IPS DF 6.9 (cell line): ENCODE data around the gene TVP23A.

Source experiments
- DNase-seq: peaks from one replicate; pipeline ENCODE4 v3.0.0-alpha.2; 2013; ENCODE audit warnings: low read depth, low spot score
- H3K27ac ChIP-seq: one replicate; pipeline ENCODE4 v1.5.1; 2013; ENCODE audit warnings: low read length, control low read depth
- H3K27me3 ChIP-seq: 2 replicates; pipeline ENCODE4 v1.6.1; 2013; ENCODE audit warnings: mild to moderate bottlenecking, low read length; ENCODE audit not compliant: control insufficient read depth, insufficient read depth
- H3K36me3 ChIP-seq: 2 replicates; pipeline ENCODE4 v1.6.1; 2013; ENCODE audit warnings: low read length; ENCODE audit not compliant: control insufficient read depth, insufficient read depth
- H3K4me1 ChIP-seq: 2 replicates; pipeline ENCODE4 v1.6.1; 2013; ENCODE audit warnings: low read length; ENCODE audit not compliant: control insufficient read depth, insufficient read depth
- H3K4me3 ChIP-seq: 2 replicates; pipeline ENCODE4 v1.5.1; 2013; ENCODE audit warnings: mild to moderate bottlenecking, low read length
- H3K9me3 ChIP-seq: 2 replicates; pipeline ENCODE4 v1.6.1; 2013; ENCODE audit warnings: low read length, inconsistent platforms; ENCODE audit not compliant: control insufficient read depth, insufficient read depth
- WGBS: extraction: QIAGEN DNeasy Blood & Tissue Kit; methylation state at CpG from one replicate; pipeline ENCODE4 v1.1.7; 2013; ENCODE audit warnings: mixed read lengths, missing lambda C conversion rate; ENCODE audit not compliant: insufficient read length, insufficient coverage; 5-methylcytosine and 5-hydroxymethylcytosine counted together

The TVP23A gene

GRCh38 chr16:10769381-10769780, 49.2 kb downstream of the TVP23A start:
- H3K4me3 ChIP-seq = no peak overlapping the region
- no peaks in the 10 kb centered on the region for H3K9me3 ChIP-seq
- no peak overlapping the region for H3K27ac ChIP-seq
- H3K36me3 ChIP-seq = peaks cover 3% of the 10 kb centered on the region; the same call in 1 of the 2 replicates
- H3K27me3 ChIP-seq = no peaks in the 10 kb centered on the region
- no peak for DNase-seq
- no peaks in the 10 kb centered on the region; the same call in 1 of the 2 replicates for H3K4me1 ChIP-seq
- WGBS = no CpG with 5 or more reads among the region's 7 CpGs

DNA sequence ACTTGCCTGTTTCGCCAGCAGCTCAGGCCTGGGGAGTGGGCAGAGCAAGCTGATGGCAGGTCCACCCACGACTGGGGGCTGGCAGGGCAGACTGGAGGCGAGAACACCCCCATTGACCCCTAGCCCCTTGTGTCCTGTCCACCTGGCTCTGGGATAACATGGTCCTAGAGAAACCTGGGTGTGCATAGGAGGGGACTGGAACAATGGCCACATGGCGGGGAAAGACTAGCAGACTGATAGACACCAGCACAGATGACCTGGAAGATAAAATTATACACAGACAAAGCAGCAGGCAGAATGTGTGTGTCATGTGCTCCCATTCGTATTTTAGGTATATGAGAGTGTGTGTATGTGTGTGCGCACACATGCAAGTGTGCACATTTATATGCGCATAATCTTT, 51.5 kb downstream of the TVP23A start:
- Histone ChIP-seq H3K27me3 (no peaks in the 10 kb centered on the region), H3K27ac (no peak overlapping the region), H3K36me3 (peaks cover 5% of the 10 kb centered on the region; the same call in 1 of the 2 replicates), H3K4me3 (no peak overlapping the region), H3K9me3 (no peaks in the 10 kb centered on the region), H3K4me1 (no peaks in the 10 kb centered on the region; the same call in 1 of the 2 replicates)
- DNase-seq = no peak
- no CpG with 5 or more reads among the region's 7 CpGs for WGBS

DNA sequence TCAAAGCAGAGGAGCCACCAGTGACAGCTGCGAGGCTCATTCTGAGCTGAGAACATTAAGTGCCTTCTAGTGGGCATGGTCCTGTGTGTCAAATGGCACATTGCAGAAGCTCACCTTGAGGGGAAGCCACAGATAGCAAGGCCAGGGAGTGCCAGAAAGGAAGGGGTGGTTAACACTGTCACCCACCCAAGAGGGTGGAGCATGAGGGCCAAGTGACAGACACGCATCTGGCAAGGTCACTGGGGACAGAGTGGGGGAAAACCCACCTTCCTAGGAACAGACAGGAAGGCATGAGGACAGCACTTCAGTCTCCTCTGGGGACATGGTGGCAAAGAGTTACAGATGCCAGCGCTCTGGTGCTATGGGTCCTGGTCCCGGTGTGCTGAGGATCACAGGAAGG, 52.8 kb downstream of the TVP23A start:
- Histone ChIP-seq H3K27me3 (no peaks in the 10 kb centered on the region), H3K36me3 (peaks cover 13% of the 10 kb centered on the region), H3K27ac (no peak overlapping the region), H3K4me3 (no peak overlapping the region), H3K4me1 (no peaks in the 10 kb centered on the region; the same call in 1 of the 2 replicates), H3K9me3 (no peaks in the 10 kb centered on the region)
- no peak for DNase-seq
- WGBS = no CpG with 5 or more reads among the region's 4 CpGs

DNA sequence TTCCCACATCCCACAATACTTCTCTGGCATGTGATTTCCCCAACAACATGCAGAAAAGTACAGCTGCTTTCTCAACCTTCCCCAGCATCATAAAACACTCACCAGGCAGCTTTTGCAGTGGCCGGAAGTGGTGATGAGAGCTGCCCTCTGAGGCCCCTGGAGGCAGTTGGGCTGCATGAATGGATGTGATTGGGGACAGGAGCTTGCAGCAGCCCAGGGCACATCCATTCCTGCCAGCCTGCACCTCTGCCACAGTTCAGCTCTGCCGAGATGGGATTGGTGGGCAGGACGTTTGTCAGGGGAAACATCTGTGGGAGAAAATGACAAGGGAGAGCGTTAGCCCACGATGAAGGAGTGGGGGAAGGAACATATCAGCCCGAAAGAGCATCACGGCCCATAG, 55.1 kb downstream of the TVP23A start:
- Histone ChIP-seq H3K4me1 (no peaks in the 10 kb centered on the region; the same call in 1 of the 2 replicates), H3K27ac (no peak overlapping the region), H3K27me3 (no peaks in the 10 kb centered on the region), H3K36me3 (peaks cover 15% of the 10 kb centered on the region), H3K9me3 (no peaks in the 10 kb centered on the region), H3K4me3 (no peak overlapping the region)
- DNase-seq = no peak
- WGBS = no CpG with 5 or more reads among the region's 7 CpGs

DNA sequence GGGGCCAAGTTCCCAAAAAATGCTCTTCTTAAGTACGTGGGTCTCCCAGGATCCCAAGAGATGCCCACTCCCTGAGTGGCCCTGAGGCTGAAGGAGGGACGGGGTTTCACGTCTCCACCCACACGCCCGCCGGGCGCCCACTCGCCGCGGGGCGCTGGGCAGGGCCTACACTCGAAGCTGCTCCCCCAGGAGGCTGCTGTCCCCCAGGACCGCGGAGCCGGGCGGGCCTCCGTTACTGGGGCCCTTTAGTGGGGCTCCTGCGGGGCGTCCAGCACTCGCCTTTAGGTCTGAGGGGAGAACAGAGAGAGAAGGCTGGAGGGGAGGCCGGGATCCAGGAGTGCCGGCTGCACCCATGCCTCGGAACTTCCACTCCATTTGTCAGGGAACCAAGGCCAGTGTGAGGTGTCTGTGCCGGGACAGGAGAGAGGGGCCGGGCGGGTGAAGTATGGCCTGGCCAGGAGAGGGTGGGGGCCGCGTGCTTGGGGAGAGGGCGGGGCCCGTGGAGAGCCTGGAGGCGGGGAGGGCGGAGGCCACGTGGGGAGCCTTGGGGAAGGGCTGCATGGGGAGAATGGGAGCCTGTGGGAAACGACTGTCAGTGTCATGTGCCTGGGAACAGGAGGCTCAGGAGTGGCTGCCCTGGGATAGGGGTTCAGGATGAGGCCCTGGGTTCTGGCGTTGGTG, 56.1 kb downstream of the TVP23A start:
- DNase-seq = no peak
- Histone ChIP-seq H3K9me3 (no peaks in the 10 kb centered on the region), H3K36me3 (peaks cover 20% of the 10 kb centered on the region), H3K4me1 (no peaks in the 10 kb centered on the region; the same call in 1 of the 2 replicates), H3K4me3 (no peak overlapping the region), H3K27ac (no peak overlapping the region), H3K27me3 (no peaks in the 10 kb centered on the region)
- WGBS = no CpG with 5 or more reads among the region's 35 CpGs

GRCh38 chr16:10761373-10761772, 57.2 kb downstream of the TVP23A start:
- Histone ChIP-seq H3K9me3 (no peaks in the 10 kb centered on the region), H3K27me3 (no peaks in the 10 kb centered on the region), H3K4me3 (no peak overlapping the region), H3K27ac (no peak overlapping the region), H3K36me3 (peaks cover 20% of the 10 kb centered on the region), H3K4me1 (no peaks in the 10 kb centered on the region; the same call in 1 of the 2 replicates)
- WGBS = no CpG with 5 or more reads among the region's 8 CpGs
- DNase-seq = no peak

GRCh38 chr16:10760858-10761257, 57.7 kb downstream of the TVP23A start:
- no CpG with 5 or more reads among the region's 3 CpGs for WGBS
- H3K9me3 ChIP-seq = no peaks in the 10 kb centered on the region
- peaks cover 20% of the 10 kb centered on the region for H3K36me3 ChIP-seq

GRCh38 chr16:10756574-10756973, 62.0 kb downstream of the TVP23A start:
- H3K36me3 ChIP-seq = peaks cover 12% of the 10 kb centered on the region
- no peaks in the 10 kb centered on the region for H3K9me3 ChIP-seq
- no peak for DNase-seq
- WGBS = no CpG with 5 or more reads among the region's 6 CpGs
- H3K27ac ChIP-seq = no peak overlapping the region
- no peaks in the 10 kb centered on the region for H3K27me3 ChIP-seq
- no peaks in the 10 kb centered on the region for H3K4me1 ChIP-seq
- no peak overlapping the region for H3K4me3 ChIP-seq

More at GRCh38 chr16:10760858-10761257, 57.7 kb downstream of the TVP23A start:
- no peaks in the 10 kb centered on the region; the same call in 1 of the 2 replicates for H3K4me1 ChIP-seq
- H3K27me3 ChIP-seq = no peaks in the 10 kb centered on the region
- H3K4me3 ChIP-seq = no peak overlapping the region
- DNase-seq = no peak
- no peak overlapping the region for H3K27ac ChIP-seq

GRCh38 chr16:10754941-10755340, 63.7 kb downstream of the TVP23A start:
- no peak for DNase-seq
- H3K4me1 ChIP-seq = no peaks in the 10 kb centered on the region
- no CpG with 5 or more reads among the region's 4 CpGs for WGBS
- H3K4me3 ChIP-seq = no peak overlapping the region
- H3K9me3 ChIP-seq = no peaks in the 10 kb centered on the region
- H3K36me3 ChIP-seq = peaks cover 7% of the 10 kb centered on the region
- H3K27ac ChIP-seq = no peak overlapping the region
- no peaks in the 10 kb centered on the region for H3K27me3 ChIP-seq

DNA sequence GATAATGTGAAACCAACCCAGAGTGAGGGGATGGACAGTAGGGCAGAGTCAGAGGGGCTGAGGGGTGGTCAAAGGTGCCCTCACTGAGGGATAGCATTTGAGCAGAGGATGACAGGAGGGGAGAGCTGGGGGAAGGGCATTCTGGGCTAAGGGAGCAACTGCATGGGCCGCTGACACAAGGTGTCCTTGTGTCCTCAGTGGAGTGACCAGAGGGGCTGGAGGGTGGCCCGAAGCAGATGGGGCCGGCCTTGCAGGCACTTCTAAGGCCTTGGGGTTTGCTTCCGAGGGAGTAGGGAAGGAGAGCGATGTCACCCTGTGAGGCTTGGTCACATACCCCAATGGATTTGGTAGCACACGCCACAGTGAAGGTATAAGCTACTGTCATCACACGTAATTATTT, 64.9 kb downstream of the TVP23A start:
- H3K36me3 ChIP-seq = peaks cover 4% of the 10 kb centered on the region
- WGBS = no CpG with 5 or more reads among the region's 7 CpGs

More for the DNA sequence above, 64.9 kb downstream of the TVP23A start:
- Histone ChIP-seq H3K4me3 (no peak overlapping the region), H3K4me1 (no peaks in the 10 kb centered on the region), H3K9me3 (no peaks in the 10 kb centered on the region), H3K27ac (no peak overlapping the region), H3K27me3 (no peaks in the 10 kb centered on the region)
- no peak for DNase-seq
